Measurements from ENCODE around the gene NANS.
A peak's percentile ranks its signal among the peaks of the same experiment; 100 is the strongest.

The NANS gene

GRCh38 chr9:98096091-98096490, 39.6 kb downstream of the NANS start:
- H3K27me3 ChIP-seq (replicated peaks; ENCODE audit: control insufficient read depth, insufficient read depth, low read length), result no peaks in the 10 kb centered on the region
- no peak overlapping the region for H3K4me3 ChIP-seq (replicated peaks; ENCODE audit: low read depth, low read length)
- DNase-seq (ENCODE audit: extremely low read depth, insufficient read length), result no peak
- peaks cover 27% of the 10 kb centered on the region for H3K36me3 ChIP-seq (ENCODE audit: control insufficient read depth, insufficient read depth, low read length)
- no peak for TF ChIP-seq CTCF (IDR thresholded peaks at IDR 0.05; ENCODE audit: insufficient read depth, low read length, poor library complexity, severe bottlenecking)

- DNase-seq (ENCODE audit: extremely low read depth, insufficient read length), result no peak
- Histone ChIP-seq H3K36me3 (ENCODE audit: control insufficient read depth, insufficient read depth, low read length) (peaks cover 27% of the 10 kb centered on the region), H3K27me3 (replicated peaks; ENCODE audit: control insufficient read depth, insufficient read depth, low read length) (no peaks in the 10 kb centered on the region), H3K4me3 (replicated peaks; ENCODE audit: low read depth, low read length) (no peak overlapping the region)
- no peak for TF ChIP-seq CTCF (IDR thresholded peaks at IDR 0.05; ENCODE audit: insufficient read depth, low read length, poor library complexity, severe bottlenecking)
Observed at GRCh38 chr9:98097836-98098235, 41.3 kb downstream of the NANS start.

- TF ChIP-seq CTCF (IDR thresholded peaks at IDR 0.05; ENCODE audit: insufficient read depth, low read length, poor library complexity, severe bottlenecking), result no peak
- no peak overlapping the region for H3K4me3 ChIP-seq (replicated peaks; ENCODE audit: low read depth, low read length)
- no peak for DNase-seq (ENCODE audit: extremely low read depth, insufficient read length)
- no peaks in the 10 kb centered on the region for H3K27me3 ChIP-seq (replicated peaks; ENCODE audit: control insufficient read depth, insufficient read depth, low read length)
- peaks cover 24% of the 10 kb centered on the region for H3K36me3 ChIP-seq (ENCODE audit: control insufficient read depth, insufficient read depth, low read length)
Observed at GRCh38 chr9:98099346-98099745, 42.8 kb downstream of the NANS start.

- DNase-seq (ENCODE audit: extremely low read depth, insufficient read length), result no peak
- no peaks in the 10 kb centered on the region for H3K27me3 ChIP-seq (replicated peaks; ENCODE audit: control insufficient read depth, insufficient read depth, low read length)
- TF ChIP-seq CTCF (IDR thresholded peaks at IDR 0.05; ENCODE audit: insufficient read depth, low read length, poor library complexity, severe bottlenecking), result no peak
- H3K36me3 ChIP-seq (ENCODE audit: control insufficient read depth, insufficient read depth, low read length), result peaks cover 22% of the 10 kb centered on the region
- no peak overlapping the region for H3K4me3 ChIP-seq (replicated peaks; ENCODE audit: low read depth, low read length)
Observed at GRCh38 chr9:98099898-98100297, 43.4 kb downstream of the NANS start.

- no peak for DNase-seq (ENCODE audit: extremely low read depth, insufficient read length)
- Histone ChIP-seq H3K36me3 (ENCODE audit: control insufficient read depth, insufficient read depth, low read length) (peaks cover 20% of the 10 kb centered on the region), H3K4me3 (replicated peaks; ENCODE audit: low read depth, low read length) (no peak overlapping the region), H3K27me3 (replicated peaks; ENCODE audit: control insufficient read depth, insufficient read depth, low read length) (no peaks in the 10 kb centered on the region)
- no peak for TF ChIP-seq CTCF (IDR thresholded peaks at IDR 0.05; ENCODE audit: insufficient read depth, low read length, poor library complexity, severe bottlenecking)
Observed at GRCh38 chr9:98100456-98100855, 43.9 kb downstream of the NANS start.

GRCh38 chr9:98101416-98101815, 44.9 kb downstream of the NANS start:
- TF ChIP-seq CTCF (IDR thresholded peaks at IDR 0.05; ENCODE audit: insufficient read depth, low read length, poor library complexity, severe bottlenecking), result no peak
- Histone ChIP-seq H3K27me3 (replicated peaks; ENCODE audit: control insufficient read depth, insufficient read depth, low read length) (no peaks in the 10 kb centered on the region), H3K4me3 (replicated peaks; ENCODE audit: low read depth, low read length) (peak overlapping the region; percentile 26), H3K36me3 (ENCODE audit: control insufficient read depth, insufficient read depth, low read length) (peaks cover 13% of the 10 kb centered on the region)
- DNase-seq (ENCODE audit: extremely low read depth, insufficient read length), result peak; percentile 65

Data from GM06990 (cell line).